Mononuclear cell (primary cell): ENCODE measurements around the gene SOCS7. TPM values are rescaled to one million over a fixed set of nuclear protein-coding genes. Genes with fewer than 3 reads are reported as not detected.

Experiments
- H3K27me3 ChIP-seq: 2 replicates; pipeline ENCODE4 v1.6.0; 2011; ENCODE audit warnings: low read length, control low read depth; ENCODE audit not compliant: insufficient read depth
- H3K4me1 ChIP-seq: 2 replicates; pipeline ENCODE4 v1.5.1; 2011; ENCODE audit warnings: mild to moderate bottlenecking, low read length, control low read depth; ENCODE audit not compliant: insufficient read depth
- H3K4me3 ChIP-seq: 2 replicates; pipeline ENCODE4 v1.5.1; 2011; ENCODE audit warnings: mild to moderate bottlenecking, low read length, moderate library complexity
- H3K9me3 ChIP-seq: 2 replicates; pipeline ENCODE4 v1.5.1; 2011; ENCODE audit warnings: low read depth, mild to moderate bottlenecking, control low read depth, low read length
- total RNA-seq: library from RNA; depleted of rRNA; stranded (reverse); fragments of >200 nt; gene quantifications from one replicate; pipeline ENCODE4 v1.2.3, GENCODE V29; 2012

SOCS7 gene
- total RNA-seq, 1 donor, result 13.6 TPM

GRCh38 chr17:38350035-38350434 lies 1.6 kb upstream of the SOCS7 start:
- Histone ChIP-seq H3K4me3 (no peak overlapping the region), H3K4me1 (peaks cover 24% of the 10 kb centered on the region), H3K9me3 (no peaks in the 10 kb centered on the region), H3K27me3 (no peaks in the 10 kb centered on the region)

- H3K4me1 ChIP-seq, result peaks cover 24% of the 10 kb centered on the region
- no peaks in the 10 kb centered on the region for H3K27me3 ChIP-seq
- H3K4me3 ChIP-seq, result peak overlapping the region; percentile 57
- no peaks in the 10 kb centered on the region for H3K9me3 ChIP-seq
These were observed 821 bp downstream of the SOCS7 start for GRCh38 chr17:38352245-38353085.

- H3K4me1 ChIP-seq, result peaks cover 24% of the 10 kb centered on the region
- H3K4me3 ChIP-seq, result peak overlapping the region; percentile 57
- H3K9me3 ChIP-seq, result no peaks in the 10 kb centered on the region
- no peaks in the 10 kb centered on the region for H3K27me3 ChIP-seq
These were observed 1.5 kb downstream of the SOCS7 start for GRCh38 chr17:38353086-38353604.

- Histone ChIP-seq H3K9me3 (no peaks in the 10 kb centered on the region), H3K4me1 (peaks cover 24% of the 10 kb centered on the region), H3K4me3 (no peak overlapping the region), H3K27me3 (no peaks in the 10 kb centered on the region)
These were observed 2.0 kb downstream of the SOCS7 start for GRCh38 chr17:38353668-38354067.

GRCh38 chr17:38354466-38354865 lies 2.8 kb downstream of the SOCS7 start:
- Histone ChIP-seq H3K4me1 (peaks cover 24% of the 10 kb centered on the region), H3K4me3 (no peak overlapping the region), H3K9me3 (no peaks in the 10 kb centered on the region), H3K27me3 (no peaks in the 10 kb centered on the region)

GRCh38 chr17:38355251-38355650 lies 3.6 kb downstream of the SOCS7 start:
- no peaks in the 10 kb centered on the region for H3K27me3 ChIP-seq
- H3K4me3 ChIP-seq, result no peak overlapping the region
- peaks cover 24% of the 10 kb centered on the region for H3K4me1 ChIP-seq
- H3K9me3 ChIP-seq, result no peaks in the 10 kb centered on the region

GRCh38 chr17:38357486-38358123 lies 6.0 kb downstream of the SOCS7 start:
- Histone ChIP-seq H3K27me3 (no peaks in the 10 kb centered on the region), H3K4me3 (no peak overlapping the region), H3K9me3 (no peaks in the 10 kb centered on the region), H3K4me1 (peaks cover 24% of the 10 kb centered on the region)

- H3K4me1 ChIP-seq, result peaks cover 11% of the 10 kb centered on the region
- H3K9me3 ChIP-seq, result no peaks in the 10 kb centered on the region
- H3K27me3 ChIP-seq, result no peaks in the 10 kb centered on the region
- no peak overlapping the region for H3K4me3 ChIP-seq
These were observed 7.2 kb downstream of the SOCS7 start for GRCh38 chr17:38358586-38359513.

GRCh38 chr17:38361694-38362465 lies 10.2 kb downstream of the SOCS7 start:
- Histone ChIP-seq H3K9me3 (no peaks in the 10 kb centered on the region), H3K4me3 (no peak overlapping the region), H3K27me3 (no peaks in the 10 kb centered on the region), H3K4me1 (no peaks in the 10 kb centered on the region)

- H3K4me3 ChIP-seq, result no peak overlapping the region
These were observed 11.4 kb downstream of the SOCS7 start for GRCh38 chr17:38363016-38363415.

GRCh38 chr17:38364741-38365140 lies 13.1 kb downstream of the SOCS7 start:
- Histone ChIP-seq H3K4me3 (no peak overlapping the region), H3K9me3 (no peaks in the 10 kb centered on the region), H3K27me3 (no peaks in the 10 kb centered on the region), H3K4me1 (no peaks in the 10 kb centered on the region)

More at GRCh38 chr17:38363016-38363415, 11.4 kb downstream of the SOCS7 start:
- H3K27me3 ChIP-seq, result no peaks in the 10 kb centered on the region
- no peaks in the 10 kb centered on the region for H3K4me1 ChIP-seq
- no peaks in the 10 kb centered on the region for H3K9me3 ChIP-seq

- Histone ChIP-seq H3K4me1 (no peaks in the 10 kb centered on the region), H3K4me3 (no peak overlapping the region), H3K27me3 (no peaks in the 10 kb centered on the region), H3K9me3 (no peaks in the 10 kb centered on the region)
These were observed 17.7 kb downstream of the SOCS7 start for GRCh38 chr17:38369124-38369886.

GRCh38 chr17:38379448-38379847 lies 27.8 kb downstream of the SOCS7 start:
- no peak overlapping the region for H3K4me3 ChIP-seq
- no peaks in the 10 kb centered on the region for H3K9me3 ChIP-seq
- no peaks in the 10 kb centered on the region for H3K27me3 ChIP-seq
- H3K4me1 ChIP-seq, result no peaks in the 10 kb centered on the region
